ENCODE measurements around the gene MVP.

The MVP gene

GRCh38 chr16:29837841-29838240 lies 17.6 kb downstream of the MVP start:
- H3K27ac ChIP-seq (ENCODE audit: low read length), result no peak overlapping the region
- no peaks in the 10 kb centered on the region for H3K4me1 ChIP-seq (ENCODE audit: low read length)
- H3K4me2 ChIP-seq (ENCODE audit: low read length), result no peak overlapping the region
- no peaks in the 10 kb centered on the region for H3K27me3 ChIP-seq (ENCODE audit: low read depth, low read length)
- no peaks in the 10 kb centered on the region for H3K36me3 ChIP-seq (replicated peaks; ENCODE audit: low read depth, low read length)
- no peaks in the 10 kb centered on the region for H3K79me2 ChIP-seq (ENCODE audit: low read length)
- H3K9ac ChIP-seq (ENCODE audit: low read length), result no peak overlapping the region
- H3K4me3 ChIP-seq (ENCODE audit: low read length), result no peak overlapping the region
- TF ChIP-seq EZH2phosphoT487 (IDR thresholded peaks at IDR 0.05; ENCODE audit: low read depth) (no peak), CTCF (IDR thresholded peaks at IDR 0.05; ENCODE audit: low read depth, low read length) (no peak)
- no peaks in the 10 kb centered on the region for H3K9me3 ChIP-seq (ENCODE audit: insufficient read depth, low read length)
- no peaks in the 10 kb centered on the region for H4K20me1 ChIP-seq (ENCODE audit: insufficient read depth, low read length)
- no peak overlapping the region for H2AFZ ChIP-seq (ENCODE audit: low read depth, low read length)

DNA sequence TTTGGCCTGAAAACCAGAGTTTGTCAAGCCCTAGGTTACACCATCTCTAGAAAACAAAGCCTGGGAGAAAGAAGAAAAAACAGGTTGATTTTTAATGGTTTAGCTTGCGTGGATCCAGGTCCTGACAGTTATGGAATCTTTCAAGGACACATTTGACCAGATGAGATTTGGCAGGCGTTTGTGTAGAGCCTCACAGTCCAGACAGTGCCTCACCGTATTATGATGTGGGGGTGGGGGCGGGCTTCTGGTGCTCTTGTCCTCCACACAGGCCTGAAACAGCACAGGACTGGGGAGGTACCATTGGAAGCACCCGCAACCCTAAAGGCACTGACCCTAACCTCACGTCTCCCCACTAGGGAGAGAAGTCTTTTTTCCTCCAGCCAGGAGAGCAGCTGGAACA lies 19.6 kb downstream of the MVP start:
- Histone ChIP-seq H3K27ac (ENCODE audit: low read length) (no peak overlapping the region), H3K4me3 (ENCODE audit: low read length) (no peak overlapping the region), H2AFZ (ENCODE audit: low read depth, low read length) (no peak overlapping the region), H3K27me3 (ENCODE audit: low read depth, low read length) (no peaks in the 10 kb centered on the region), H3K79me2 (ENCODE audit: low read length) (no peaks in the 10 kb centered on the region), H3K9ac (ENCODE audit: low read length) (no peak overlapping the region), H3K9me3 (ENCODE audit: insufficient read depth, low read length) (no peaks in the 10 kb centered on the region), H4K20me1 (ENCODE audit: insufficient read depth, low read length) (no peaks in the 10 kb centered on the region), H3K4me1 (ENCODE audit: low read length) (no peaks in the 10 kb centered on the region), H3K4me2 (ENCODE audit: low read length) (no peak overlapping the region), H3K36me3 (replicated peaks; ENCODE audit: low read depth, low read length) (no peaks in the 10 kb centered on the region)
- no peak for TF ChIP-seq CTCF (IDR thresholded peaks at IDR 0.05; ENCODE audit: low read depth, low read length)
- no peak for TF ChIP-seq EZH2phosphoT487 (IDR thresholded peaks at IDR 0.05; ENCODE audit: low read depth)

- no peaks in the 10 kb centered on the region for H3K79me2 ChIP-seq (ENCODE audit: low read length)
- H2AFZ ChIP-seq (ENCODE audit: low read depth, low read length), result no peak overlapping the region
- H3K9ac ChIP-seq (ENCODE audit: low read length), result no peak overlapping the region
- no peak overlapping the region for H3K27ac ChIP-seq (ENCODE audit: low read length)
- no peaks in the 10 kb centered on the region for H4K20me1 ChIP-seq (ENCODE audit: insufficient read depth, low read length)
- TF ChIP-seq CTCF (IDR thresholded peaks at IDR 0.05; ENCODE audit: low read depth, low read length) (no peak), EZH2phosphoT487 (IDR thresholded peaks at IDR 0.05; ENCODE audit: low read depth) (no peak)
- no peaks in the 10 kb centered on the region for H3K36me3 ChIP-seq (replicated peaks; ENCODE audit: low read depth, low read length)
- H3K9me3 ChIP-seq (ENCODE audit: insufficient read depth, low read length), result no peaks in the 10 kb centered on the region
- no peak overlapping the region for H3K4me2 ChIP-seq (ENCODE audit: low read length)
- H3K27me3 ChIP-seq (ENCODE audit: low read depth, low read length), result no peaks in the 10 kb centered on the region
- H3K4me1 ChIP-seq (ENCODE audit: low read length), result no peaks in the 10 kb centered on the region
- no peak overlapping the region for H3K4me3 ChIP-seq (ENCODE audit: low read length)
Measured at GRCh38 chr16:29840240-29840639, 20.0 kb downstream of the MVP start.

GRCh38 chr16:29841631-29842030 lies 21.4 kb downstream of the MVP start:
- H4K20me1 ChIP-seq (ENCODE audit: insufficient read depth, low read length), result no peaks in the 10 kb centered on the region
- no peaks in the 10 kb centered on the region for H3K27me3 ChIP-seq (ENCODE audit: low read depth, low read length)
- no peaks in the 10 kb centered on the region for H3K36me3 ChIP-seq (replicated peaks; ENCODE audit: low read depth, low read length)
- H3K4me3 ChIP-seq (ENCODE audit: low read length), result no peak overlapping the region
- no peak overlapping the region for H3K4me2 ChIP-seq (ENCODE audit: low read length)
- H2AFZ ChIP-seq (ENCODE audit: low read depth, low read length), result no peak overlapping the region
- H3K4me1 ChIP-seq (ENCODE audit: low read length), result no peaks in the 10 kb centered on the region
- H3K27ac ChIP-seq (ENCODE audit: low read length), result no peak overlapping the region
- no peaks in the 10 kb centered on the region for H3K9me3 ChIP-seq (ENCODE audit: insufficient read depth, low read length)
- TF ChIP-seq EZH2phosphoT487 (IDR thresholded peaks at IDR 0.05; ENCODE audit: low read depth) (no peak), CTCF (IDR thresholded peaks at IDR 0.05; ENCODE audit: low read depth, low read length) (no peak)
- H3K9ac ChIP-seq (ENCODE audit: low read length), result no peak overlapping the region
- no peaks in the 10 kb centered on the region for H3K79me2 ChIP-seq (ENCODE audit: low read length)
